HuH-7 (cell line): ENCODE measurements around the gene DVL2.

Source experiments
- DNase-seq: peaks from one replicate; pipeline ENCODE4 v3.0.0; 2011; ENCODE audit warnings: low spot score

The DVL2 gene

GRCh38 chr17:7219229-7219811 is 15.0 kb downstream of the DVL2 start:
- no peak for DNase-seq

GRCh38 chr17:7218758-7219157 is 15.6 kb downstream of the DVL2 start:
- DNase-seq: no peak

GRCh38 chr17:7218166-7218565 is 16.2 kb downstream of the DVL2 start:
- no peak for DNase-seq

- no peak for DNase-seq
These were observed 17.0 kb downstream of the DVL2 start for GRCh38 chr17:7217113-7217987.

- DNase-seq: no peak
These were observed 17.8 kb downstream of the DVL2 start for GRCh38 chr17:7216242-7217112.

- no peak for DNase-seq
These were observed 18.6 kb downstream of the DVL2 start for GRCh38 chr17:7215652-7216180.

- DNase-seq: no peak
These were observed 19.1 kb downstream of the DVL2 start for GRCh38 chr17:7215136-7215638.

- peak; percentile 94 for DNase-seq
These were observed 19.8 kb downstream of the DVL2 start for GRCh38 chr17:7214300-7215135.

- DNase-seq: peak; percentile 74
These were observed 20.4 kb downstream of the DVL2 start for GRCh38 chr17:7213895-7214299.

- DNase-seq: no peak
These were observed 22.6 kb downstream of the DVL2 start for GRCh38 chr17:7211491-7212273.

- DNase-seq: no peak
These were observed 25.4 kb downstream of the DVL2 start for GRCh38 chr17:7208754-7209460.

GRCh38 chr17:7208027-7208571 is 26.2 kb downstream of the DVL2 start:
- no peak for DNase-seq

GRCh38 chr17:7207120-7208001 is 27.0 kb downstream of the DVL2 start:
- no peak for DNase-seq

GRCh38 chr17:7205561-7205960 is 28.8 kb downstream of the DVL2 start:
- no peak for DNase-seq

- peak; percentile 42 for DNase-seq
These were observed 29.4 kb downstream of the DVL2 start for GRCh38 chr17:7204828-7205461.

GRCh38 chr17:7204336-7204735 is 30.0 kb downstream of the DVL2 start:
- DNase-seq: no peak

- DNase-seq: no peak
These were observed 30.9 kb downstream of the DVL2 start for GRCh38 chr17:7203391-7203790.
